Stomach (tissue), 9 donors: ENCODE results near the gene FBXL4. TPM values are rescaled to one million over a fixed set of nuclear protein-coding genes. Genes with fewer than 3 reads are reported as not detected.
A peak's percentile ranks its signal among the peaks of the same experiment; 100 is the strongest.

Experiments
- DNase-seq, 2 donors: peaks; one replicate each; pipeline versions ENCODE4 v3.0.0 to v3.0.0-alpha.2; 2013 to 2019
- H3K27ac ChIP-seq, 5 donors: fragments of 200-600 bp in 4 of 5; sonication (generic) in 4 of 5; one replicate each; pipeline ENCODE4 v1.5.1; 2013 to 2019; ENCODE audit warnings: mild to moderate bottlenecking in 1 of 5, moderate library complexity in 1 of 5
- H3K27me3 ChIP-seq, 3 donors: fragments of 200-600 bp; sonication (generic); one replicate each; pipeline ENCODE4 v1.5.1; 2017 to 2019; ENCODE audit warnings: mixed run types in 1 of 3
- H3K36me3 ChIP-seq, 4 donors: fragments of 200-600 bp; sonication (generic); 1 replicate in 3 of 4; 2 replicates in 1 of 4; pipeline ENCODE4 v1.5.1; 2016 to 2019
- H3K4me1 ChIP-seq, 4 donors: fragments of 200-600 bp; sonication (generic); one replicate each; pipeline ENCODE4 v1.5.1; 2016 to 2019
- H3K4me3 ChIP-seq, 4 donors: fragments of 200-600 bp; sonication (generic) in 3 of 4; one replicate each; pipeline ENCODE4 v1.5.1; 2016 to 2019; ENCODE audit warnings: mild to moderate bottlenecking in 1 of 4
- H3K9me3 ChIP-seq, 4 donors: fragments of 200-600 bp; sonication (generic); one replicate each; pipeline ENCODE4 v1.5.1; 2016 to 2019
- EP300 ChIP-seq: sonication (generic); formaldehyde crosslinking; IDR thresholded peaks from one replicate; pipeline ENCODE4 v1.6.1; 2017; ENCODE audit warnings: antibody characterized with exemption
- POLR2A ChIP-seq, 4 donors: fragments of 450-650 bp; IDR thresholded peaks; one replicate each; pipeline ENCODE4 v1.6.1; 2016; ENCODE audit warnings: antibody characterized with exemption in 4 of 4, control low read depth in 2 of 4, mild to moderate bottlenecking in 1 of 4, moderate library complexity in 1 of 4
- POLR2AphosphoS5 ChIP-seq, 3 donors: sonication (generic); formaldehyde crosslinking; IDR thresholded peaks; one replicate each; pipeline ENCODE4 v1.6.1; 2016; ENCODE audit warnings: antibody characterized with exemption in 3 of 3
- WGBS, 5 donors: extraction: QIAGEN DNeasy Blood & Tissue Kit in 3 of 5; methylation state at CpG; one replicate each; pipeline versions ENCODE4 v1.1.5 to v1.1.7; 2013 to 2018; 5-methylcytosine and 5-hydroxymethylcytosine counted together
- intact Hi-C: fragments of 100-400 bp; cut with DNase I; formaldehyde crosslinking; loops from one replicate; pipeline ENCODE4 v1.15.1; 2023; ENCODE audit warnings: low total_unique reads
- polyA plus RNA-seq, 3 donors: library from polyadenylated mRNA; stranded (reverse); fragments of 200-250 nt; gene quantifications; one replicate each; pipeline ENCODE4 v1.2.3, GENCODE V29; 2013
- total RNA-seq, 5 donors: library from RNA; depleted of rRNA; stranded (reverse); fragments of >200 nt; gene quantifications; one replicate each; pipeline versions ENCODE4 v1.1.0 to v1.2.3, GENCODE V29; 2014 to 2016
- TF ChIP-seq, protein P1 (sequence below), 7 experiments: fragments of 450-650 bp in 4 of 7; fragments of 200-600 bp in 3 of 7; sonication (generic) in 3 of 7; IDR thresholded peaks; one replicate each; pipeline ENCODE4 v1.5.1; 2016 to 2019; ENCODE audit warnings: antibody characterized with exemption in 7 of 7, control low read depth in 2 of 7, mild to moderate bottlenecking in 1 of 7
- donor health status: healthy with polysubstance abuse.
- donor health status: Bipolar disorder and iron deficiency.
- donor health status: healthy.

FBXL4 gene
- total and polyA plus RNA-seq, 8 donors = 2.6 to 37.1 (median 7.6) TPM

DNA sequence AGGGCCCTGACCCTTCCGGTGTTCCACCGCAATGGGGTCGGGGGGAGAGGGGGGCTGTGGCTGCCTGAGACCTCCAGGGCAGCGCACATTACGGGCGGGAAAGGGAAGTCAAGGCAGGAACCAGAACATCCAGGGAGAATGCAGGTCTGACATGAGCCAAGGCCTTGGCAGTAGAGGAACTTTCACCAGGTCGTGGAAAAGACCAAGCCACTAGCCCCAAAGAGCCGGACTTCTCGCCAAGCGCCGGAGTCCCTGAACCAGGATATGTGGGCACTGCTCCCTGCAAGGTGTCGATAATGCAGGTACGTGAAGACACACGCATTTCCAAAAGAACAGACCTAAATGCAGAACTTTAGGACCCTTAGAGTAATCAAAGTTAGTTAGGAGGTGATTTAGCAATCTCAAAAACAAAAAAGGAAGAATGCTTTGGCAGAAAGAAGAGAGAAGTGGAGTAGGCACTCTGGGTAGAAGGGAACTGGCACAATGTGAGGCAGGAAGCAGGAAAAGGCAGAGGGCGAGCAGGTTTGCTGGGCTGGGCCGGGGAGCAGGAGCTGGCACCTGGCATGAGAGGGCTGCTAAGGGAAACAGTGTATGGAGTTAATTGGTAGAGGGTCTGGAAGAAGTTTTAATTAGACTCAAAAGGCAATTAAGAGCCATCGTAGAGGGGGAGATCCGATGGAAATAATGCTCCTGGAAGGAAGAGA lies 99.1 kb downstream of the FBXL4 start:
- H3K4me1 ChIP-seq = peaks cover 19 to 40% (median 34%) of the 10 kb centered on the region in 4 donors
- WGBS, 5 donors = 53 to 71% (median 55%) methylated on average over 14 to 18 of the region's 18 CpGs
- no peaks in the 10 kb centered on the region for H3K9me3 ChIP-seq
- intact Hi-C loops = loop anchor here (10.0 kb wide), 1 partner anchor 1354 kb away; no protein-coding TSS in a partner anchor
- no peak overlapping the region for H3K27ac ChIP-seq
- DNase-seq = no peak
- peaks cover 13 to 58% (median 53%) of the 10 kb centered on the region in 3 donors for H3K27me3 ChIP-seq
- TF ChIP-seq POLR2AphosphoS5 (IDR thresholded peaks at IDR 0.05) (no peak), EP300 (no peak), POLR2A (IDR thresholded peaks at IDR 0.05) (no peak)
- TF ChIP-seq, protein P1, sequence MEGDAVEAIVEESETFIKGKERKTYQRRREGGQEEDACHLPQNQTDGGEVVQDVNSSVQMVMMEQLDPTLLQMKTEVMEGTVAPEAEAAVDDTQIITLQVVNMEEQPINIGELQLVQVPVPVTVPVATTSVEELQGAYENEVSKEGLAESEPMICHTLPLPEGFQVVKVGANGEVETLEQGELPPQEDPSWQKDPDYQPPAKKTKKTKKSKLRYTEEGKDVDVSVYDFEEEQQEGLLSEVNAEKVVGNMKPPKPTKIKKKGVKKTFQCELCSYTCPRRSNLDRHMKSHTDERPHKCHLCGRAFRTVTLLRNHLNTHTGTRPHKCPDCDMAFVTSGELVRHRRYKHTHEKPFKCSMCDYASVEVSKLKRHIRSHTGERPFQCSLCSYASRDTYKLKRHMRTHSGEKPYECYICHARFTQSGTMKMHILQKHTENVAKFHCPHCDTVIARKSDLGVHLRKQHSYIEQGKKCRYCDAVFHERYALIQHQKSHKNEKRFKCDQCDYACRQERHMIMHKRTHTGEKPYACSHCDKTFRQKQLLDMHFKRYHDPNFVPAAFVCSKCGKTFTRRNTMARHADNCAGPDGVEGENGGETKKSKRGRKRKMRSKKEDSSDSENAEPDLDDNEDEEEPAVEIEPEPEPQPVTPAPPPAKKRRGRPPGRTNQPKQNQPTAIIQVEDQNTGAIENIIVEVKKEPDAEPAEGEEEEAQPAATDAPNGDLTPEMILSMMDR (IDR thresholded peaks at IDR 0.05) = no peak
- H3K36me3 ChIP-seq = no peaks in the 10 kb centered on the region
- H3K4me3 ChIP-seq = peak overlapping the region; percentile 21 to 38 (median 24)

DNA sequence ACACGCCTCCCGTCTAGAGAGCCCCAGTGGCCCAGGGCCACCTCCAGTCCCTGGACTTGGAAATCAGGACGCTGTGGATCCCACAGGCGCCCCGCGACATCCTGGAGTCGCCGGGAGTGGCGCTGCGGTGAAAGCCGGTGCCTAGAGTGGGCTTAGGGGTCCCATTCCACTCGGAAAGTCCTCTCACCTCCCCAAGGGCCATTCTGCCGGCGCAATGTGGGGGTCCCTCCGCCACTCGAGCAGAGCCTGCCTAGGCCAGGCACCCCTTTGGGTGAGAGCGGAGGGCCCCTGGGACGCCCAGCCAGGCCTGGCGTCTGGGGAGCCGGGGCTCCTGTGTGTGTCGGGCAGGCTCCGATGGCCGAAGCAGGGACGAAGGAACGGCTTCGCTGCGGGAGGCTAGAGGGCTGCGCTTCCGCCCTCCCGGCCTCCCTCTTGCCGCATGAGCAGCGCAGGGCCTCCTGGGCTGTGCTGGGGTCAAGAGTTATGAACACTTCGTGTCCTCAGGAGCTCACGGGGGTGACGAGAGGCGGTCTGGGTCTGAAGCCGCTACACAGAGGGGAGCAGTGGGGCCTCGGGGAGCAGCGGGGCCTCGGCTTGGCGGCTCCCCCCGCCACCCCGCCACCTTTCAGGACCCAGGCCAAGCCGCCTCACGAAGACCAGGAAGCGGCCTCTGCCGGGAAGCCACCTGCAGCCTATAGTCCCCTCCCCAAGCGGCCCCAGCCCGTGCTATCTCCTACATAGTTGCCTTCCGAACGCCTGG lies 99.8 kb downstream of the FBXL4 start:
- Histone ChIP-seq H3K4me3 (peak overlapping the region; percentile 21 to 38 (median 24)), H3K4me1 (peaks cover 25 to 47% (median 41%) of the 10 kb centered on the region in 4 donors), H3K27me3 (peaks cover 21 to 65% (median 61%) of the 10 kb centered on the region in 3 donors), H3K9me3 (no peaks in the 10 kb centered on the region), H3K36me3 (no peaks in the 10 kb centered on the region), H3K27ac (no peak overlapping the region)
- intact Hi-C loops = loop anchor here (10.0 kb wide), 1 partner anchor 1353 kb away; no protein-coding TSS in a partner anchor
- DNase-seq = no peak
- 2 to 8% (median 6%) methylated on average over 12 to 51 of the region's 51 CpGs for WGBS, 5 donors
- TF ChIP-seq POLR2A (IDR thresholded peaks at IDR 0.05) = no peak
- no peak for TF ChIP-seq POLR2AphosphoS5 (IDR thresholded peaks at IDR 0.05)
- TF ChIP-seq EP300 = peak; percentile 25
- TF ChIP-seq, protein P1 (IDR thresholded peaks at IDR 0.05) = no peak

DNA sequence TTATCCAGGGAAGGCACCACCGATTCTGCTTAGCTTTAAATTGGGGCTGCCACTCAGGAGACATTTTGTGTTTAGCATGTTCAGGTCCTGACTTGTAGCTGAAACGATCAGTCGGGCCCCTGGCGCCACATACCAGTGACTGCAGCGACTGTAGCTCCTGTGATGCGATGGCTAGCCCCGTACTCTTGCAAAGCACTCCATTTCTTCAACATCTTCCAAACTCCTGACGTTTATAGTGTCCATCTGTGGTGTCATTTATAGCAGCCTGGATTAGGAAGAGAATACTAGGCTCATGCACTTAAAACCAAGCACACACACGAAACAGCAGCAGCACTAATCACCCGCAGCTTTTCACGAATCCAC lies 100.3 kb downstream of the FBXL4 start:
- TF ChIP-seq POLR2A (IDR thresholded peaks at IDR 0.05) (no peak), POLR2AphosphoS5 (IDR thresholded peaks at IDR 0.05) (no peak)
- TF ChIP-seq, protein P1 (IDR thresholded peaks at IDR 0.05) = no peak
- WGBS, 5 donors = 22 to 34% (median 31%) methylated on average over 11 of the region's 11 CpGs
- Histone ChIP-seq H3K36me3 (no peaks in the 10 kb centered on the region), H3K9me3 (no peaks in the 10 kb centered on the region), H3K27ac (no peak overlapping the region), H3K27me3 (peaks cover 26 to 71% (median 66%) of the 10 kb centered on the region in 3 donors), H3K4me3 (peak overlapping the region in 2 of 4 donors; percentile 26 to 38), H3K4me1 (peaks cover 25 to 53% (median 41%) of the 10 kb centered on the region in 4 donors)
- intact Hi-C loops = loop anchor here (10.0 kb wide), 1 partner anchor 1353 kb away; no protein-coding TSS in a partner anchor
- DNase-seq = no peak

DNA sequence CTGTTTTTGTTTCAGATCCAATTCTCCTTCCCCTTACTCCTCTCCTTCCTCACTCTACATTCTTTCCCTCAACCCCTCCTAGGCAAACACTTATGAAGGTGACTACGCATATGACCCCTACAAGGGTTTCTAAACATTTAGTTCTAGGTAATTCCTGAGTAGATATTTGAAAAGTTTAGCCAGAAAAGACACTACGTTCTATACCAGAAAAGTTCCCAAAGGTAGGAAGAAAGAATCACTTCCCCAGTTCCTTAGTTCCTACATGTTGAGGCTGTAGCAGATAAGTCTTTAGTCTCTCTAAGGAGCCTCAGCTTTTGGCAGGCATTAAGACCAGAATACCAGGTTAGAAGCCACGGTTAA lies 101.7 kb downstream of the FBXL4 start:
- Histone ChIP-seq H3K4me1 (peaks cover 25 to 56% (median 41%) of the 10 kb centered on the region in 4 donors), H3K27me3 (peaks cover 34 to 85% (median 80%) of the 10 kb centered on the region in 3 donors), H3K4me3 (no peak overlapping the region), H3K9me3 (no peaks in the 10 kb centered on the region), H3K27ac (no peak overlapping the region), H3K36me3 (no peaks in the 10 kb centered on the region)
- no peak for TF ChIP-seq POLR2A (IDR thresholded peaks at IDR 0.05)
- TF ChIP-seq, protein P1 (IDR thresholded peaks at IDR 0.05) = no peak
- no peak for TF ChIP-seq POLR2AphosphoS5 (IDR thresholded peaks at IDR 0.05)
- TF ChIP-seq EP300 = no peak
- intact Hi-C loops = loop anchor here (10.0 kb wide), 1 partner anchor 1351 kb away; no protein-coding TSS in a partner anchor
- 49 to 59% (median 54%) methylated on average over 3 of the region's 3 CpGs for WGBS, 5 donors
- no peak for DNase-seq
